H9 (cell line): ENCODE measurements around the gene CNTFR. TPM values are rescaled to one million over a fixed set of nuclear protein-coding genes. Genes with fewer than 3 reads are reported as not detected.

Experiments used
- DNase-seq: peaks from one replicate; pipeline ENCODE4 v3.0.0-alpha.2; 2017
- H2AFZ ChIP-seq: one replicate; pipeline ENCODE4 v1.6.1; 2013; ENCODE audit warnings: mild to moderate bottlenecking, low read length, control low read depth, moderate library complexity
- H2AK5ac ChIP-seq: 2 replicates; pipeline ENCODE4 v1.6.1; 2013; ENCODE audit warnings: low read length, control low read depth, mixed read lengths; ENCODE audit not compliant: insufficient read length
- H2BK120ac ChIP-seq: one replicate; pipeline ENCODE4 v1.6.1; 2013; ENCODE audit warnings: low read depth, mild to moderate bottlenecking, low read length, control low read depth, inconsistent platforms; ENCODE audit not compliant: poor library complexity, severe bottlenecking
- H2BK12ac ChIP-seq: 2 replicates; pipeline ENCODE4 v1.6.1; 2013; ENCODE audit warnings: low read length, control low read depth, mixed read lengths, low read depth; ENCODE audit not compliant: insufficient read length
- H2BK15ac ChIP-seq: 2 replicates; pipeline ENCODE4 v1.6.1; 2013; ENCODE audit warnings: low read depth, low read length, control low read depth
- H2BK20ac ChIP-seq: one replicate; pipeline ENCODE4 v1.6.1; 2013; ENCODE audit warnings: low read depth, mild to moderate bottlenecking, low read length, control low read depth, inconsistent platforms; ENCODE audit not compliant: poor library complexity, severe bottlenecking
- H2BK5ac ChIP-seq: 2 replicates; pipeline ENCODE4 v1.6.1; 2013; ENCODE audit warnings: low read length, control low read depth, mixed read lengths; ENCODE audit not compliant: insufficient read length
- H3K14ac ChIP-seq: 2 replicates; pipeline ENCODE4 v1.6.1; 2013; ENCODE audit warnings: low read length, control low read depth; ENCODE audit not compliant: insufficient read depth
- H3K18ac ChIP-seq: 2 replicates; pipeline ENCODE4 v1.6.1; 2013; ENCODE audit warnings: low read depth, mild to moderate bottlenecking, mixed read lengths, low read length, control low read depth; ENCODE audit not compliant: insufficient read length
- H3K23ac ChIP-seq: 2 replicates; pipeline ENCODE4 v1.6.1; 2013; ENCODE audit warnings: low read length, control low read depth, mixed read lengths, low read depth; ENCODE audit not compliant: insufficient read length
- H3K23me2 ChIP-seq: 2 replicates; pipeline ENCODE4 v1.6.1; 2013; ENCODE audit warnings: low read depth, mild to moderate bottlenecking, mixed read lengths, low read length, control low read depth; ENCODE audit not compliant: insufficient read length, poor library complexity, severe bottlenecking
- H3K27ac ChIP-seq: 2 replicates; pipeline ENCODE4 v1.5.1; 2013; ENCODE audit warnings: low read length, control low read depth, mixed read lengths, low read depth; ENCODE audit not compliant: insufficient read length
- H3K27me3 ChIP-seq: 2 replicates; pipeline ENCODE4 v1.6.1; 2013; ENCODE audit warnings: low read length, control low read depth, inconsistent platforms; ENCODE audit not compliant: insufficient read depth
- H3K4ac ChIP-seq: 2 replicates; pipeline ENCODE4 v1.6.1; 2013; ENCODE audit warnings: low read depth, mild to moderate bottlenecking, control low read depth, inconsistent platforms, low read length, moderate library complexity
- H3K4me1 ChIP-seq: 2 replicates; pipeline ENCODE4 v1.6.1; 2013; ENCODE audit warnings: low read length, control low read depth, inconsistent platforms; ENCODE audit not compliant: insufficient read depth
- H3K4me2 ChIP-seq: 2 replicates; pipeline ENCODE4 v1.6.1; 2013; ENCODE audit warnings: low read length, control low read depth, mixed read lengths; ENCODE audit not compliant: insufficient read length, insufficient read depth
- H3K56ac ChIP-seq: 2 replicates; pipeline ENCODE4 v1.6.1; 2013; ENCODE audit warnings: low read depth, mild to moderate bottlenecking, mixed read lengths, low read length, control low read depth; ENCODE audit not compliant: insufficient read length
- H3K79me1 ChIP-seq: 2 replicates; pipeline ENCODE4 v1.6.1; 2013; ENCODE audit warnings: low read depth, mild to moderate bottlenecking, moderate library complexity, low read length, control low read depth, inconsistent platforms; ENCODE audit not compliant: insufficient read depth, poor library complexity, severe bottlenecking
- H3K79me2 ChIP-seq: 2 replicates; pipeline ENCODE4 v1.6.1; 2013; ENCODE audit warnings: low read length, control low read depth, inconsistent platforms; ENCODE audit not compliant: insufficient read depth
- H3K9ac ChIP-seq: 2 replicates; pipeline ENCODE4 v1.6.1; 2013; ENCODE audit warnings: low read length, control low read depth, mixed read lengths; ENCODE audit not compliant: insufficient read length; ENCODE audit errors: extremely low read depth
- H3K9me3 ChIP-seq: one replicate; pipeline ENCODE4 v1.6.1; 2013; ENCODE audit warnings: low read depth, low read length, inconsistent platforms; ENCODE audit not compliant: control insufficient read depth
- H3T11ph ChIP-seq: one replicate; pipeline ENCODE4 v1.6.1; 2013; ENCODE audit warnings: mild to moderate bottlenecking, low read length, control low read depth, inconsistent platforms
- H4K20me1 ChIP-seq: one replicate; pipeline ENCODE4 v1.6.1; 2013; ENCODE audit not compliant: control insufficient read depth, insufficient read length, insufficient read depth
- H4K5ac ChIP-seq: 2 replicates; pipeline ENCODE4 v1.6.1; 2013; ENCODE audit warnings: low read depth, mild to moderate bottlenecking, mixed read lengths, low read length, control low read depth; ENCODE audit not compliant: insufficient read length
- H4K8ac ChIP-seq: replicated peaks from 2 replicates; pipeline ENCODE4 v1.6.1; 2013; ENCODE audit warnings: low read length, control low read depth, mixed read lengths, low read depth; ENCODE audit not compliant: insufficient read length
- H4K91ac ChIP-seq: 2 replicates; pipeline ENCODE4 v1.6.1; 2013; ENCODE audit warnings: low read depth, mild to moderate bottlenecking, moderate library complexity, mixed read lengths, low read length, control low read depth; ENCODE audit not compliant: insufficient read length
- H3K27ac Mint-ChIP-seq, 3 experiments: 2 replicates in 2 of 3; 3 replicates in 1 of 3; pipeline ENCODE4 v1.8.0; 2020 to 2021; ENCODE audit warnings: mixed read lengths in 3 of 3, mild to moderate bottlenecking in 1 of 3, moderate library complexity in 1 of 3
- H3K27me3 Mint-ChIP-seq: 2 replicates; pipeline ENCODE4 v1.8.0; 2021; ENCODE audit warnings: low read depth, mild to moderate bottlenecking, moderate library complexity, mixed read lengths
- H3K36me3 Mint-ChIP-seq, 3 experiments: 2 replicates in 2 of 3; 3 replicates in 1 of 3; pipeline ENCODE4 v1.8.0; 2020 to 2021; ENCODE audit warnings: low read depth in 3 of 3, mixed read lengths in 3 of 3; ENCODE audit not compliant: insufficient read depth in 1 of 3
- H3K4me1 Mint-ChIP-seq, 2 experiments: 2 replicates each; pipeline ENCODE4 v1.8.0; 2020; ENCODE audit warnings: mixed read lengths in 2 of 2
- H3K4me3 Mint-ChIP-seq, 2 experiments: 2 replicates in 1 of 2; 3 replicates in 1 of 2; pipeline ENCODE4 v1.8.0; 2020 to 2021; ENCODE audit warnings: mild to moderate bottlenecking in 2 of 2, mixed read lengths in 2 of 2, moderate library complexity in 1 of 2
- H3K9me3 Mint-ChIP-seq, 2 experiments: 2 replicates in 1 of 2; 3 replicates in 1 of 2; pipeline ENCODE4 v1.8.0; 2020; ENCODE audit warnings: mild to moderate bottlenecking in 2 of 2, mixed read lengths in 2 of 2, moderate library complexity in 1 of 2
- WGBS: extraction: QIAGEN DNeasy Blood & Tissue Kit; methylation state at CpG from one replicate; pipeline ENCODE4 v1.1.7; 2013; ENCODE audit warnings: missing lambda C conversion rate, low lambda C conversion rate, mixed read lengths; ENCODE audit not compliant: insufficient read length; ENCODE audit errors: extremely low coverage; 5-methylcytosine and 5-hydroxymethylcytosine counted together
- total RNA-seq: library from RNA; stranded (reverse); gene quantifications from 2 replicates; pipeline ENCODE4 v1.2.1, GENCODE V29; 2021
- TF ChIP-seq, protein P1 (sequence below): fragments of 200-600 bp; sonication (generic); conservative IDR thresholded peaks from 3 replicates; pipeline ENCODE4 v1.8.0; 2021; ENCODE audit warnings: antibody characterized with exemption, mild to moderate bottlenecking

Gene CNTFR
- total RNA-seq, 1 experiment from 2014 or later: 0.55 TPM

DNA sequence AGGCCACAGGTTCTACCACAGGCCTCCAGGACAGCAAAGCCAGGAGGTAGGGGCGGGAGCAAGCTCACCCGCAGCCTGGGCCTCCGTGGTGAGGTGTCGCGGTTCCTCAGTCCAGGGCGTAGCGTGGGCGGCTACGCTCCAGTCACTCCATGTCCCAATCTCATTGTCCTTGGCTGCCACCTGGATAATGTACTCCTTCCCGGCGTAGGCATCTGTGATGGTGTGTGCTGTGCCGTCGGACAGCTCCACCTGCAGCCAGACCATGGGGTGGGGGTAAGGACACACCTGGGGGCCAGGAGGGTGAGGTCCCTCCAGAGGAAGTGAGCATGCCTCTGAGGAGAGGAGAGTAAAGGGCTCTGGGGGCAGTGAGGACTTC lies 36.9 kb downstream of the CNTFR start:
- H2BK5ac ChIP-seq: no peak overlapping the region
- no peaks in the 10 kb centered on the region for H4K20me1 ChIP-seq
- H3K27me3 ChIP-seq: no peaks in the 10 kb centered on the region

More for the DNA sequence above, 36.9 kb downstream of the CNTFR start:
- H3K4me1 Mint-ChIP-seq: peaks cover 17 to 31% of the 10 kb centered on the region in 2 experiments
- H2BK12ac ChIP-seq: no peak overlapping the region
- no peak overlapping the region for H4K91ac ChIP-seq
- H3K4me1 ChIP-seq: peaks cover 5% of the 10 kb centered on the region; the same call in 1 of the 2 replicates
- H3K4ac ChIP-seq: no peak overlapping the region
- H3K27me3 Mint-ChIP-seq: peaks cover 9% of the 10 kb centered on the region
- H3K79me1 ChIP-seq: no peaks in the 10 kb centered on the region
- no peak overlapping the region for H2AK5ac ChIP-seq
- no peaks in the 10 kb centered on the region for H3K23me2 ChIP-seq
- DNase-seq: no peak
- H3K9me3 Mint-ChIP-seq: no peaks in the 10 kb centered on the region; a peak in 1 of 5 replicates
- H3K27ac Mint-ChIP-seq: no peak overlapping the region; a peak in 1 of 7 replicates
- no peaks in the 10 kb centered on the region for H3K36me3 Mint-ChIP-seq
- H3K23ac ChIP-seq: no peak overlapping the region
- H3K14ac ChIP-seq: no peak overlapping the region
- no peak overlapping the region for H3K4me2 ChIP-seq
- no peak overlapping the region for H2BK120ac ChIP-seq
- H4K8ac ChIP-seq: no peak overlapping the region
- no peaks in the 10 kb centered on the region for H3K9me3 ChIP-seq
- no peak overlapping the region for H3K27ac ChIP-seq
- H3K4me3 Mint-ChIP-seq: no peak overlapping the region
- no peak overlapping the region for H2BK20ac ChIP-seq
- no peak overlapping the region for H3K18ac ChIP-seq
- no peak overlapping the region for H4K5ac ChIP-seq
- H3K79me2 ChIP-seq: no peaks in the 10 kb centered on the region
- H2BK15ac ChIP-seq: no peak overlapping the region
- H3K9ac ChIP-seq: no peak overlapping the region
- TF ChIP-seq, protein P1, sequence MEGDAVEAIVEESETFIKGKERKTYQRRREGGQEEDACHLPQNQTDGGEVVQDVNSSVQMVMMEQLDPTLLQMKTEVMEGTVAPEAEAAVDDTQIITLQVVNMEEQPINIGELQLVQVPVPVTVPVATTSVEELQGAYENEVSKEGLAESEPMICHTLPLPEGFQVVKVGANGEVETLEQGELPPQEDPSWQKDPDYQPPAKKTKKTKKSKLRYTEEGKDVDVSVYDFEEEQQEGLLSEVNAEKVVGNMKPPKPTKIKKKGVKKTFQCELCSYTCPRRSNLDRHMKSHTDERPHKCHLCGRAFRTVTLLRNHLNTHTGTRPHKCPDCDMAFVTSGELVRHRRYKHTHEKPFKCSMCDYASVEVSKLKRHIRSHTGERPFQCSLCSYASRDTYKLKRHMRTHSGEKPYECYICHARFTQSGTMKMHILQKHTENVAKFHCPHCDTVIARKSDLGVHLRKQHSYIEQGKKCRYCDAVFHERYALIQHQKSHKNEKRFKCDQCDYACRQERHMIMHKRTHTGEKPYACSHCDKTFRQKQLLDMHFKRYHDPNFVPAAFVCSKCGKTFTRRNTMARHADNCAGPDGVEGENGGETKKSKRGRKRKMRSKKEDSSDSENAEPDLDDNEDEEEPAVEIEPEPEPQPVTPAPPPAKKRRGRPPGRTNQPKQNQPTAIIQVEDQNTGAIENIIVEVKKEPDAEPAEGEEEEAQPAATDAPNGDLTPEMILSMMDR: no peak
- no peak overlapping the region for H2AFZ ChIP-seq
- WGBS: no CpG with 5 or more reads among the region's 13 CpGs
- H3K56ac ChIP-seq: no peak overlapping the region
- no peak overlapping the region for H3T11ph ChIP-seq
